ENCODE data around the gene RAD23B. TPM values are rescaled to one million over a fixed set of nuclear protein-coding genes. Genes with fewer than 3 reads are reported as not detected.

RAD23B gene
- total RNA-seq, 4 donors from 2014 or later = 64.4 to 110 (median 88.1) TPM

GRCh38 chr9:107281922-107282667 lies 984 bp upstream of the RAD23B start:
- no peak for TF ChIP-seq EP300 (IDR thresholded peaks at IDR 0.05)
- TF ChIP-seq CTCF (IDR thresholded peaks at IDR 0.05) = no peak
- no peak for TF ChIP-seq POLR2AphosphoS5 (IDR thresholded peaks at IDR 0.05)
- no peak for TF ChIP-seq POLR2A (IDR thresholded peaks at IDR 0.05; ENCODE audit: low read depth)
- Histone ChIP-seq H3K27me3 (no peaks in the 10 kb centered on the region), H3K27ac (replicated peaks in 1 of 4) (peak overlapping the region; percentile 90 to 100 (median 99)), H3K4me3 (peak overlapping the region; percentile 91 to 99 (median 98)), H3K4me1 (peaks cover 30 to 38% (median 35%) of the 10 kb centered on the region in 4 donors), H3K9me3 (no peaks in the 10 kb centered on the region), H3K36me3 (no peaks in the 10 kb centered on the region)
- 28% methylated on average over 13 of the region's 13 CpGs for WGBS
- intact Hi-C loops (cut with DNase I) = no loop called here
- no peak for DNase-seq (ENCODE audit: extremely low spot score)

- no peaks in the 10 kb centered on the region for H3K9me3 ChIP-seq
- no peak for DNase-seq (ENCODE audit: extremely low spot score)
- H3K27me3 ChIP-seq = no peaks in the 10 kb centered on the region
- intact Hi-C loops (cut with DNase I) = no loop called here
- TF ChIP-seq CTCF (IDR thresholded peaks at IDR 0.05) (no peak), POLR2A (IDR thresholded peaks at IDR 0.05; ENCODE audit: low read depth) (no peak), POLR2AphosphoS5 (IDR thresholded peaks at IDR 0.05) (peak in 1 of 2 donors; percentile 60), EP300 (IDR thresholded peaks at IDR 0.05) (no peak)
- H3K27ac ChIP-seq (replicated peaks in 1 of 4) = peak overlapping the region; percentile 99 to 100 (median 99)
- no peaks in the 10 kb centered on the region for H3K36me3 ChIP-seq
- 0% methylated on average over 19 of the region's 55 CpGs for WGBS
- peaks cover 41 to 52% (median 49%) of the 10 kb centered on the region in 4 donors for H3K4me1 ChIP-seq
- H3K4me3 ChIP-seq = peak overlapping the region; percentile 91 to 99 (median 98)
Observed at GRCh38 chr9:107283623-107284616, 841 bp downstream of the RAD23B start.

GRCh38 chr9:107284636-107285035 lies 1.6 kb downstream of the RAD23B start:
- Histone ChIP-seq H3K4me1 (peaks cover 41 to 59% (median 56%) of the 10 kb centered on the region in 4 donors), H3K27ac (replicated peaks in 1 of 4) (peak overlapping the region; percentile 99 to 100 (median 99)), H3K36me3 (no peaks in the 10 kb centered on the region), H3K27me3 (no peaks in the 10 kb centered on the region), H3K9me3 (no peaks in the 10 kb centered on the region), H3K4me3 (peak overlapping the region; percentile 91 to 99 (median 98))
- DNase-seq (ENCODE audit: extremely low spot score) = no peak
- intact Hi-C loops (cut with DNase I) = loop anchor here (5.0 kb wide), 1 partner anchor 53 kb away; no protein-coding TSS in a partner anchor
- WGBS = 1% methylated on average over 6 of the region's 6 CpGs
- no peak for TF ChIP-seq POLR2A (IDR thresholded peaks at IDR 0.05; ENCODE audit: low read depth)
- no peak for TF ChIP-seq CTCF (IDR thresholded peaks at IDR 0.05)
- no peak for TF ChIP-seq EP300 (IDR thresholded peaks at IDR 0.05)
- no peak for TF ChIP-seq POLR2AphosphoS5 (IDR thresholded peaks at IDR 0.05)

- TF ChIP-seq POLR2A (IDR thresholded peaks at IDR 0.05; ENCODE audit: low read depth) (no peak), EP300 (IDR thresholded peaks at IDR 0.05) (no peak), CTCF (IDR thresholded peaks at IDR 0.05) (no peak), POLR2AphosphoS5 (IDR thresholded peaks at IDR 0.05) (no peak)
- intact Hi-C loops (cut with DNase I) = loop anchor here (5.0 kb wide), 1 partner anchor 52 kb away; no protein-coding TSS in a partner anchor
- no peaks in the 10 kb centered on the region for H3K27me3 ChIP-seq
- peak overlapping the region; percentile 99 to 100 (median 99) for H3K27ac ChIP-seq (replicated peaks in 1 of 4)
- 17% methylated on average over 6 of the region's 6 CpGs for WGBS
- no peak for DNase-seq (ENCODE audit: extremely low spot score)
- H3K4me3 ChIP-seq = peak overlapping the region; percentile 91 to 99 (median 98)
- H3K9me3 ChIP-seq = no peaks in the 10 kb centered on the region
- H3K36me3 ChIP-seq = no peaks in the 10 kb centered on the region
- peaks cover 44 to 66% (median 63%) of the 10 kb centered on the region in 4 donors for H3K4me1 ChIP-seq
Observed at GRCh38 chr9:107285286-107285685, 2.2 kb downstream of the RAD23B start.
